NCI-H146 treated with DMSO at 0.1 percent for 48 hours (cell line): ENCODE data around the gene GLYATL1.
"Not testable (repeated sequence)": the region's sequence is repeated elsewhere in the genome, so short reads cannot be mapped to it uniquely, and the experiment has no call there.

Experiments used
- DNase-seq: peaks from one replicate; lab custom pipeline; 2025; ENCODE audit not compliant: unreplicated experiment; lab: John Stamatoyannopoulos, UW

The GLYATL1 gene

DNA sequence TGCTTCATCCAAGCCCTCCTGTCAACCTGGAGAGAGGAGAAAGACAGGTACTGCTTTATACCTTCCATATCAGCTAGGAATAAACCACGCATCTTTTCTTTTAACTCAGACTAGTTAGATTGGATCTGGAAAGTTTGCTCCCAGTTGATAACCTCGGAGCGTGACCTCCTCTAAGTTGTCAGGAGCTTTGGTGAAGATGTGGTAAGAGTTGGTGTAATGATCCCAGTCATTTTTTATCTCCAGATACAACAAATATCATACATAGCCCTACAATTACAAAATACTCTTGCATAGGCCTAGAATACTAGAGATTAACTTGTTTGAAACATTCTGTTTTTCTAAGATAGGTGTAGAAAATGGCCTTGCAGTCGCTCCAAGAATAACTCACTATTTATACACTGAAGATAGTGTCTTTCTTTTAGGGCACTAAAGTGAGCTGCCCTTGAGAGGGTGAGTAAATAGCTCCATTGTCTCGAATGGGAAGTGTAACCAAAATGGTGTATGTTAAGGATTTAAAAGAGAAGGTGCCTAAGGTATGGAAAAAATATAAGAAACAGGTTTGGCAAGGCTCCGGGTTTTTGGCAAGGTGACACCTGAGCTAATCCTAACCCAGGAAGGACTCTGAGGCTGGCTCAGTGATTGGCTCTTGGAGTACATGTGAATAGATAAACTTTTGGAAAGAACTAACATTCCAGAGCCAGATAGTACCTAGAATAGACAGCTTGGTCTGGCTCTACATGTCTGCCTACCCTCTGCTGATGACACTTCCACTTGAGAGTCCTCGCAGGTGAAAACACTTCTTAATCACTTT is 59.4 kb downstream of the GLYATL1 start:
- DNase-seq: no peak

DNA sequence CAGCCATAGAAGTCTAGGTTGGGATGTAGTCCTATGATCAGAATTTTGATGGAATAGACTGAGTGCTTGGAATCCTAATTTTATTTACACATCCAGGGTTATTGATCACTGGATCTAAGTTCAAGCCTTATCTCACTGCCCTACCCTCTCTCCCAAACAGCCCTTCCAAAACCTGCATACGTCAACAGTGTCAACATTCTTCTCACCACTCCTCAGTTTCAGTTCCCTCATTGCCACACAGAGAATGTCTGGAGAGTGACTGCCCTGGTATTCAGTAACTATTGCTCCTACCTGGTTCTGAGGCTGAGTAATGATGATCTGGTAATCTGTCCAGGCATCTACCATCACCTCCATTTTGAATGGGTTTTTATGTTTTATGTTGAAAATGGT is 60.0 kb downstream of the GLYATL1 start:
- DNase-seq: no peak

DNA sequence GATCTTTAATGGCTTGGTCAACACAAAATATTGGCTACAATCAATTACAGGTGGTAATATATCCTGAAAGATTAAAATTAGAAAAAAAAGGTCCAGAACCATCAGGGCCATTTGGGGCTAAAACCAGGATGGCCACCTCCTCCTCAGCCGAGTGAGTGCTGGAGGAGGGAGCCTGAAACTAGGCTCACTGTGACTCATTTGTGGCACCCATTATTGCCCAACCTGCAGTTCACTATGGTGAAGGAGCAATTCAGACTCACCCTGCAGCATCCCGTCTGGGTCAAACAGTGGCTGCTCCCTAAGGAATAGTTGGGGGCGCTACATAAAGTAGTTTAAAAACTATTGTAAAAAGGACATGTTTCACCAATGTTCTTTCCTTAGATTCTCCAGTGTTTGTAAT is 60.7 kb downstream of the GLYATL1 start:
- no peak for DNase-seq

DNA sequence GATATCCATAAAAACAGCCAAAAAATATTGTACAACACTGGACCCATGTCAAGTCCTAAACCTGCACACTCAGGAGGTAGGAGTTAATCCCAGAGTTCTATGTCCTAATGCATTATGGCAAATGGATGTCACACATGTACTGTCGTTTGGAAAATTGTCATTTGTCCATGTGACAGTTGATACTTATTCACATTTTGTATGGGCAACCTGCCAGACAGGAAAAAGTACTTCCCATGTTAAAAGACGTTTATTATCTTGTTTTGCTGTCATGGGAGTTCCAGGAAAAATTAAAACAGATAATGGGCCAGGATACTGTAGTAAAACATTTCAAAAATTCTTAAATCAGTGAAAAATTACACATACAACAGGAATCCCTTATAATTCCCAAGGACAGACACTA is 62.7 kb downstream of the GLYATL1 start:
- not testable (repeated sequence) for DNase-seq
